GM19193 (cell line): Measurements from ENCODE around the gene ZNRF3.

Experiments used
- POLR2A ChIP-seq: IDR thresholded peaks from 4 replicates; pipeline ENCODE4 v1.6.1; 2011; ENCODE audit not compliant: insufficient read depth, insufficient read length; ENCODE audit errors: extremely low read depth

The ZNRF3 gene

DNA sequence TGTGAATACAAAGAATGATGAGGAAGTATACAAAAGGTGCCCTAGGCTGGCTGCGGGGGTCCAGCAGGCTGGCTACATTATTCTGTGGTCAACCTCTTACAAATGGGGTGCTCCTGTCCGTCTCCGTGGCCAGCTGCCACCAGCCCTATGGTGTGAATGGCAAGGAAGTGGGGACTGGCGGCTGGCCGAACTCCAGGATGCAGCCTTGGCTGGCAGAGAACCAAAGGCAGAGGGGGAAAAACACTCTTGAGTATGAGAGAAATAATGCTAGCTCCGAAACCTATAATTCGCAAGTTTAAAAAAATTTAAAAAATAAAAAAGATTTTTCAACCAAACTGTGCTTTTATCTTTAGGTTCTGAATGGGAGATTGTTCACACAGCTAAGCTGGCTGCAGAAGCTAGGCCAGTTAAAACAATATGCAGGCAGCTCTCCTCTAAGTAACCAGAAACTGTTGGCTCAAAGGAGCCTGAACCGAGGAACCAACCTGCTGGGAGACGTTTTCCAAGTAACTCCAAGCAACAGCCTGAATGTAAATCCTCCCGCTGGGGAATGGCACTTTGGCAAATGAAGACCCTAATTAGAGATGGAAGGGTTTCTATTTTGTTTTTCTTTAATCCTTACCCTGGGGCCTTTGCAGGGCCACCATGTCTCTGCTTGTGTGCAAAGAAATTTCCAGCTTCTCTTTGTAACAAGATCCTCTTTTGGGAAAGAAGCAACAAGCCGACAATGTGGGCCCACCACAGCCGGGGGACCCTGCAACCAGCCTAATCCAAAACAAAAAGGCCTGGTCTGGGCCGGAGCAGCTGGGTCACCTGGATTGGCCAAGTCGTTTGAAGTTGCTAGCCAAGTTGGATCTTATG, 128.1 kb downstream of the ZNRF3 start:
- TF ChIP-seq POLR2A, result no peak

DNA sequence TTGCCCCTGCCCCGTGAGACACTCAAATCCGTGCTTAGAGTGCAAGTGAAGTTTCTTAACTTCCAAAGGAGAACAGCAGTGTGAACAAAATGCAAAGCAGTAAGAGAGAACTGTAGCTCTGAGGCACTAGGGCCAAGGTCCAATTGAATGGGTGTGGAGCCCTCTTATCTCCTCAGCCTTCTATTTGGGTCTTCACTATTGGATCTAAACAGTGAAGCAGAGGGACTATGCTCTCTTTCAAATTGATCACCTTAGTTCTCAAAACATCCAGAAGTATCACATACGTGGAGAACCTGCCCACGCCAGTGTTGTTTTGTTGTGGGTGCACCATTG, 128.7 kb downstream of the ZNRF3 start:
- no peak for TF ChIP-seq POLR2A

DNA sequence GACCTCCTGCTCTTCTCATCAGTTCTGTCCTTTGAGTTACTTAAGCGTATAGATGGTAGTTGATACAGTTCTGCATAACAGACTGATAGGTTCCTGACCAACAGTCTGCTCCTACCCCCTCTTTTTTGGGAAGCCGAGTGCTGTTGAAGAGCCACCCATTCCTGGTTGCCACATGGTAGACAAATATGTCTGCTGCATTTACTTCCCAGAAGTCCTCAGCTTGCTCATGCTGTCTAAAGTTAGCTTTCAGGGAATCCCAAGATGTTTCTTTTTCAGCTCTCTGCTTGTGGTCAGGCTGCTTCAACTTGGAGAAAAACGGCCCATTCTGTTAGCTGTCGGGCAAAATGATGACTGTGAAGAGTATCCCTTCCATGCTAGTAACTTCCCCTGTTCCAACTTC, 129.6 kb downstream of the ZNRF3 start:
- TF ChIP-seq POLR2A, result no peak

- no peak for TF ChIP-seq POLR2A
Observed at GRCh38 chr22:29014293-29014692, 130.9 kb downstream of the ZNRF3 start.

DNA sequence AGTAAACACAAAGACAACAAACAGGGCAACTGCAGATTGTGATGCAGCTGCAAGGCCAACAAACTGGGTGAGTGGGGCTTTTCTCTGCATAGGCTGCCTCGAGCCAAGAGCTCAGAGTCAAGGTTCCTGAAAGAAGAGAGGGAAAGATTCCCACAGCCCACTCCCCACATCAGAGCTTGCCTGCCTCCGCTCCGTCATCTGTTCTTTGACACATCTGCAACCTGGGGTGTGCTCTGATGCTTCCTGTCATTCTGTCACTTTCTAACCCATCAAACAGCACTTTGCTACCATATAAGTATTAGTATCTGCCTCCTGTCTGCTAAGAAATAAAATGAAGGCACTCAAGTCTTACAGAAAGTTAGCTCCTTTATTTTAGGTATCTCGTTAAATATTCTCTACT, 131.4 kb downstream of the ZNRF3 start:
- no peak for TF ChIP-seq POLR2A

DNA sequence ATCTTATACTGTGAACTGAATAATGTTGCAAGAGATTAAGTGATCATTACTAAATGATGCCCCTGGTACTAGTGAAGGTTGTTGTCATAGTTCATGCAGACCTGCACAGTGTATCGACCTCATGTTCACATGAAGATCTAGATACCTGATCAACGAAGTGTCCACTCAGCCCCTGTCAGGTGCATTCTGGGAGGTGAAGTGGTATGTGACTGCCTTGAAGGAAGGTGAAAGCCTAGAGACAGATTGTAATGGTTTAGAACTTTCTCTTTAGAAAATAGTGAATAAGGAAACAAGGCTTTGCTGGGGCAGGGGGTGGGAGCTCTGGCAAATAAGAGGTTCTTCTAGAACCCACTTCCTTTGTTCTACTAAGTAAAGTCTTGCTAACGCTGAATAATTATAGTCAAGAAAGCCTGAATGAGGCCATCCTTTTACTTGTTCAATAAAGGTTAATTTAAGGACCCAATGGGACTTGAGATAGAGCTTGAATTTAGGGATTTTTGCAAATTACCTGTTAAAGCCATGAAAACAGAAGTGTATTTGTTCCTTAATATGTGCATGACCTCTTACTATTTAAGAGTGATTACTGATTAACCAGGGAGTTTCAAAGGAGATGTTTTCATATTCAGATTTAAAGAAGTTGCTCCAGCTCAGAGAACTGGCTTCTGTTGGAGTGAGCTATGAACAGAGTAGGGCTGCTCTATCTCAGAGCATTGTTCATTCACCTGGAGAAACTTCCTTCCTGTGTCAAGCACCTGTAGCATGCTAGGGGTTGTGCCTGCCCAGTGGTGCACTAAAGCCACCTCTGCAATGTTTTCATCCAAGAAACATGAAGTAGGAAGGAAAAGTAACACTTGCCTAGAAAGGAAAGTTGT, 132.9 kb downstream of the ZNRF3 start:
- TF ChIP-seq POLR2A, result no peak

DNA sequence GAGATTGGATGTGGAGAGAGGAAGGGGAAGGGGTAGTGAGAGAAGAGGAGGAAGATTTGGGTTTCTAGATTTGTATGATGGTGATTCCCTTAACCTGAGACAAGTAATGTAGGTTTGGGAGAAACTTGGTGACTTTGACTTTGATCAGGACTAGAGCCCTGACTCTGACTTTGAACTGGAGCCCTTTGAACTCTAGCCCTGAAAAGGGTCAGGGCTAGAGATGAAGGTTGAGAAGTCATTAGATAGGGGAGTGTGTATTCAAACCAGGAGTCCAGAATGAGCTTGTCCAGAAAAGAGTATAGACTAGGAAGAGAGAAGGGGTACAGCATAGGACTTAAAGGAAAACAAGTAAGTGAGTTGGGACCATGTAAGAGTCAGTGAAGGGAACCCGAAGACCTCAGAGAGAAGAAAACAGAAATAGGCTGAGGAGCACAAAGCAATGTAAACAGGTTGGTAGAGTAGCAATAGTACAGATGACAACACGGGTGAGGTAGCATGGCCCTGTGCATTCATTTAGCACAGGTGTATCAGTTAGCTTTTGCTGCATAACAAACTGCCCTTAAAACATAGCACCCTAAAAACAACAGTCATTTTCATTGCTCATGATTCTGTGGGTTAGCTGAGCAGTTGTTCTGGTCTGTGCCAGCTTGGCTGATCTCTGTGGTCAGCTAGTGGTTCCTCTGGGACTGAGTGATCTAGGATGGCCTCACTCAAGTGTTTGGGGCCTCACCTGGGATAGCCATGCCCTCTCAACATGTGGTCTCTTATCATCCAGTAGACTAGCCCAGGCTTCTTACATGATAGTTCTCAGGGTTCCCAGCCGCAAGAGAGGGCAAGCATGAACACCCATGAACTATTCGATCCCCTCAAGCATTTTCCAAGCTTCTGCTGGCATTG, 135.2 kb downstream of the ZNRF3 start:
- TF ChIP-seq POLR2A, result no peak

- no peak for TF ChIP-seq POLR2A
Observed at GRCh38 chr22:29022101-29022817, 138.9 kb downstream of the ZNRF3 start.

- no peak for TF ChIP-seq POLR2A
Observed at GRCh38 chr22:29023172-29023796, 139.9 kb downstream of the ZNRF3 start.

- no peak for TF ChIP-seq POLR2A
Observed at GRCh38 chr22:29026579-29026978, 143.2 kb downstream of the ZNRF3 start.

GRCh38 chr22:29028468-29028867, 145.1 kb downstream of the ZNRF3 start:
- no peak for TF ChIP-seq POLR2A

GRCh38 chr22:29029202-29030000, 146.0 kb downstream of the ZNRF3 start:
- TF ChIP-seq POLR2A, result no peak

DNA sequence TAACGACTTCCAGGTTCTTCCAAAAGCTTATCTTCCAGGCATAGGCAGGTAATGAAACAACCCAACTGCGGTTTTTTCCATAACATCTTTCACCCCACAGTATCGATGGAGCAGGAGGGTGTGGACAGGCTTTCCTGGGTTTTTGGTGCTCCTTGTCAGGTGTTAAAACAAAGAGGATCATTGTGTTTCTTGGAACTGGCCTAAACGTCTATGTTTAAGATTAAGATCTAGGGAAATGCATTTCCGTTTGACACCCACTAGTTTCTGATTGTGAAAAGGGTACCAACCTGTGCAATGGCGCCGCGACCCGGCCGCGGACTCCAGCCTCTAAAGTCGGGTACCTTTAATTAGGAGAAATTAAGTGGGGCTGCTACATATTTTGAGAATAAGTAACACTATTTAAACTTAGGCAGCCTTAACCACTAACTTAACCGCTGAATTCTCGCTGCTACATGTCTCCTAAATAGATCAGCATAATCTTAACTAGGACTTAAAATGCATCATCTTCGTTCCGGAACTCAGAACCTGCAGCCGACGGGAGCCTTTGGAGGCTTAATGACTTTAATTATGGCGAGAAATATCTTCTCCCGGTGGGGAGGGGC, 146.7 kb downstream of the ZNRF3 start:
- no peak for TF ChIP-seq POLR2A
